Stimulated activated CD8-positive, alpha-beta memory T cell treated with anti-CD3 and anti-CD28 coated beads, Interleukin-12 subunit alpha, Interleukin-12 subunit beta, amount 100 ng/mL, for 1 hour (primary cell): ENCODE data around the gene RIT1.

Experiments
- DNase-seq: peaks from one replicate; pipeline ENCODE4 v3.0.0-alpha.2; 2020; ENCODE audit warnings: low read depth

The RIT1 gene

DNA sequence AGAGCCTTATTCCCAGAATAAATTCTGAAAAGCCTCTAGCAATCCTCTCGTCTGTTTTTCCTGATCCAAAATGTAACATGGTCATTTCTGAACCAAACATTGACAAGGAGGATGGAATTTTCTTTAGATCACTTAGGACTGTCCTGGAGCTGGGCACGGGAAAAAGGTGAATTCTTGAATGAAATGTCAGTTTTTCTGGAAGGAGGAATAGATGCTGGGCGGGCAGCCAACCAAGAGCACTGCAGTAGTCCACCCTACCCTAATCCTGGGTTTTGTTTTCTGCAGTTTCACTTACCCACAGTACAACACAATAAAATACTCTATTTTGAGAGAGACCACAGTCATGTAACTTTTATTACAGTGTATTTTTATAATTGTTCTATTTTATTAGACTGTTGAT, 20.9 kb downstream of the RIT1 start:
- no peak for DNase-seq

DNA sequence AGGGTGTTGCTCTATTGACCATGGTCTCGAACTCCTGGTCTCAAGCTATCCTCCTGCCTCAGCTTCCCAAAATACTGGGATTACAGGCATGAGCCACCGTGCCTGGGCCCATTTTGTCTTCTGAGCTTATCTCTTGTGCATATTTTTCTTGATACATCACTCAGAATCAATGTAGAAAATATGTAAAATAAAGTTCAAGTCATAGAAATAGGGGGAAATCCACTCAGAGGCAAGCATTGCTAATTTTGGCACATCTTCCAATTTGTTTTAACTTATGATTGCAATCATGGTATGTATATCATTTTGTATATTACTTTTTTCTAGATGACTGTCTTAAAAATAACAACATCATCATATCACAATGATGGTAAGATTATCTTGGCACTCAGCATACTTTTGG, 21.6 kb downstream of the RIT1 start:
- DNase-seq, result no peak

DNA sequence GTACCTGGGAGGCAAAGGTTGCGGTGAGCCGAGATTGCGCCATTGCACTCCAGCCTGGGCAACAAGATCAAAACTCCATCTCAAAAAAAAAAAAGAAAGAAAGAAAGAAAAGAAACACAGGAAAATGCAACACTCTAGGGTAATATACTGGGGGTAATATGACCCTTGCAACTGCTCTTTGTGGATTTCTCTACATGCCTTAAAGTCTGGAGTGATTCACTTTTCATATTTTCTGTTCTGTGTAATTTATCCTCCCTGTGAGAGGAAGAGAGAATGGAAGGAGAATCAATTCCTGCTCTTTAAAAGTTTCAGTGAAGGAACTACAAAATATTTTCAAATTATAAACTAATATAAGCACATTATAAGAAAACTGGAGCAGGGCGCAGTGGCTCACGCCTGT, 22.7 kb downstream of the RIT1 start:
- DNase-seq, result no peak

DNA sequence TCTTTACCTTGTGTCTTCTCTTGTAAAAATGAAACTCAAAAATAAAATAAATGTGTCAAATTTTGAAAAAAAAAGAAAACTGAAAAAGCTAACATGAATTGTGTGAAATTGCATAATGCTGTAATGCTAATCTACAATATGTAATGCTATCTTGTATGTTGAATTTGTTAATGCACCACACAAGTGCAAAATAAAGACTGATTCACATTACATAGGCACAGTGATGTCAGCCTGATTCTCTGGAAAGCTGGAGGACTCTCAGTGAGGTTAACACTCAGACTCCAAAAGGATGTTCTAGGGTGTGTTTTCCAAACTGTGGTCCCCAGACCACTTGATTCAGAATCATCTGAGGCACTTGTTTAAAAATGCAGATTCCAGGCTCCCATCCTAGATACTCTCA, 26.2 kb downstream of the RIT1 start:
- no peak for DNase-seq

DNA sequence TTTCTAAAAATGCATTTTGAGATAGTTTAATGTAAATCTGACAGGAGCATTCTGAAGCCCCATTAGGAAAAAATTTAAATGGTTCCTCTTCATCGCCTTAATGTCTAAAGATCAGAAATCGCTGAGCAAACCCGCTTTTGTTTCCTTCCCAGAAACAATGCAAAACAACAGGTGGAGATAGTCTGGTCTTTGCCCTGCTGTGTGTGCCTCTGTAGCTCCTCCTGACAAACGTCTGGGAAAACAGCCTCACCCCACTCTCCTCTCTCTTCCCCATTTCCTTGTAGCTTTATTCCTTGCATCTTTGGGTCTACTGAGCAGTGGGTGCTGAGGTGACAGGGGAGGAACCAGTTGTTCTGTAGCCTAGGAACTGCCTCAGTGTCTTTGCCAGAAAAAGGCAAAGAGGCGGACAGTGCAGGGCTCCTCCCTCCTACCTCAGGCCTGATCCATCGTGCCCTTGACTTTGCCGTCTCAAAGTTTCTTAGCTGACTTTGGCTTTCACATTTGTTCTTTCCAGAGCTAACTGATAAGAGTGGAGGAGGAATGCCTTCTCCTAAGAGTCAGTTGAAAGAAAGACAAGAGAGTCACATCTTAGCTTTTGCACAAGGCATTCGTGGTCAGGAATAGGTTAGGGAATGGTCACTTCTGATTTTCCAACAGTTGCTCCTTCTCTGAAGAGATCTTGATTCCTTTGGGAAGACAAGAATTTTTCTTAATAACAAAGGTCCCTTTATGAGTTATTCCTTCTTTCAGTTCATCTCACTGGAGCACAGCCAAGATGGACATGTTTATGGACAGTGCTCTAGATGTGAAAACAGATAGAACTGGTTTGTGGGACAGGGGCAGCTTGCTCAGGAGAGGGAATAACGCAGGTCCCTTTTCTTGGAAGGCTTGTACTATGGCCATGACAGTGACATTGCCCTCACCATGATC, 26.9 kb downstream of the RIT1 start:
- no peak for DNase-seq

- no peak for DNase-seq
Measured at GRCh38 chr1:155882766-155883165, 28.4 kb downstream of the RIT1 start.

DNA sequence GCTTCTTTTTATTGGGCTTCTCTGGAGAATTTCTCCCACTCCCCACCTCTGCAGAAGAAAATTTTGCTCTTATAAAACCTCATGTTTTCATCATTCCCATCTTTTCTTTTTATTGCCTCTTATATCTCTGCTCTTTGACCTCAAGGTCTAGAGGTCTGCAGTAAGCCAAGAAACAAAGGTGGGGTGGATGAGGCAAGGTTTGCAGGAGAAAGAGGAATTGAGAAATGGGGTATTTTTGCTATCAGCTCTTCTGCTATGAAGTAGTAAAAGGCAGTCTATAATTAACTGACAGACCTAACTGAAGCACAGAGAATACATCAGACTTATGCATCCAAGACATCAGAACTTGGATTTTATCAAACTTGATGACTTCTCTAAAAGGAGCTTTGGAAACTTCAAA, 28.9 kb downstream of the RIT1 start:
- DNase-seq, result no peak

DNA sequence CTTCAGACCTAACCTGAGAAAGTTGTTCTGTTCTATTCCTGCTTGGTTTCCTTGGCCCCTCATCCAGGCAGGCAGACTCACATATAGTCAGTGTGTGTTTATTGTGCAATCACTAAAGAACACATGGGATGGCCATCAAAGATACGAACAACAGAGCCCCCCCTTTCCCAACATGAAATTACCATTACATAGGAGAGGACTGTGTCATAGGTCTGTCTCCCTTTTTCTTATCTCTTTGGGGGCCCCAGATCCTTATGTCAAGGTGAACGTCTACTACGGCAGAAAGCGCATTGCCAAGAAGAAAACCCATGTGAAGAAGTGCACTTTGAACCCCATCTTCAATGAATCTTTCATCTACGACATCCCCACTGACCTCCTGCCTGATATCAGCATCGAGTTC, 30.2 kb downstream of the RIT1 start:
- DNase-seq, result no peak

DNA sequence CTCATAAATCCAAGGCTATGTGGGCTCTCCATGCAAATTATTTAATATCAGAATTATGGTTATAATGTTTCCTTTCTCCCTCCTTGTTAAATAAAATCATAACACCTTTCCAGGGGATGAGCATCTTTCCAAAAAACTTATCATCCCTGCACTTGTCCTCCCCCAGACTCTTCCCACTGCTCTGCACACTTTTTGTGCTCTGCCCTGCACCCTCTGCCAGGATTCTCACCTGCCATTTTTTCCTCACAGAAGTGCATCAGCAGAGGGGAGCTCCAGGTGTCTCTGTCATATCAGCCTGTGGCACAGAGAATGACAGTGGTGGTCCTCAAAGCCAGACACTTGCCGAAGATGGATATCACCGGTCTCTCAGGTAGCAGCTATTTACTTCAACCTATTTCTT, 30.9 kb downstream of the RIT1 start:
- DNase-seq, result no peak

GRCh38 chr1:155877945-155878344, 33.2 kb downstream of the RIT1 start:
- no peak for DNase-seq

- DNase-seq, result no peak
Measured at GRCh38 chr1:155873860-155874259, 37.3 kb downstream of the RIT1 start.

DNA sequence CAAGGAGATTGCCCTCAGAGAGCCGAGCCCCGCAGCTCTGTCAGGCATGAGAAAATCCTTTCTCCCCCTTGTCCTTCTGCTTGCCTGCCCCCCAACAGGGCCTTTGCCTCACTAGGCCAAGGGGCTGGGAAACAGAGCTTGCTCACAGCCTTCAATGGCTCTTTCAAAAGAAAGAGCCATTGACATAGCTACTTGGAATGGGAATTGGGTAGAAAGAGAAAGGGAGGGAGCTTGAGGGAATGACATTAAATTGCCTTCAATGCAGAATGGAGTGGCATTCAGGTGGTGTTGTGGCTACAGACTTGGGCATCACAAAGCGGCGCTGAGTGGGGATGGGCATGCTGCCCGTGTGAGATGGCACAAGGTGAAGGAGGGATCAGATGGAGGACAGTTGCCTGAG, 38.6 kb downstream of the RIT1 start:
- no peak for DNase-seq

DNA sequence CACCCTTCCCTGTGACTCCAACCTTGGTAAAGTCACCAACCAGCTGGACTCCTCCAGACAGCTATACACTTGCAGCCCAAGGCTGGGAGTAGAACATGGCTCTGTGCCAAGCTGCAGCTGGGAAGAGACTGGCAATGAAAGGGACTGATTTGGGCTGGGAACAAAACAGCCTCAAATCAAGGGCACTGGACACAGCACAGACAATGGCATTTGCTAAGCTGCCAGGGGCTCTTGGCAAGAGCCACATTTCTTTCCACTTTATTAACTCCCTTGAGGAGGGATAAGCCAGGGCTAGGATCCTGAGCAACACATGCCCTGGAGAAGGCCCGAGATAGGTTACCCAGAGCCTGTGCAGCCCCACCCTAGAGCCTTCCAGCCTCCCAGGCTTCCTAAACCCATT, 39.8 kb downstream of the RIT1 start:
- DNase-seq, result no peak

DNA sequence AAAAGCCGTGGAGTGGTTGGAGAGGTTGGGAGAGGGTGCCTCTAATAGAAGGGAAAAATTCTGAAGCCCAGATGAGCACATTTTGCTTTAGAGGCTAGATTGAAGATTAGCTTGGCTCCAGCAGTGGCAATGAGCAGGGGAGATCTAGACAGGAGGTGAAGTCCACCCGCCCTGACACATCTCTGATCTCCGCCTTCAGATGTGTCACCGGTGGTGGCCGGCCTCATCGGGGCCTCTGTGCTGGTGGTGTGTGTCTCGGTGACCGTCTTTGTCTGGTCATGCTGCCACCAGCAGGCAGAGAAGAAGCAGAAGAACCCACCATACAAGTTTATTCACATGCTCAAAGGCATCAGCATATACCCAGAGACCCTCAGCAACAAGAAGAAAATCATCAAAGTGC, 43.4 kb downstream of the RIT1 start:
- DNase-seq, result no peak

DNA sequence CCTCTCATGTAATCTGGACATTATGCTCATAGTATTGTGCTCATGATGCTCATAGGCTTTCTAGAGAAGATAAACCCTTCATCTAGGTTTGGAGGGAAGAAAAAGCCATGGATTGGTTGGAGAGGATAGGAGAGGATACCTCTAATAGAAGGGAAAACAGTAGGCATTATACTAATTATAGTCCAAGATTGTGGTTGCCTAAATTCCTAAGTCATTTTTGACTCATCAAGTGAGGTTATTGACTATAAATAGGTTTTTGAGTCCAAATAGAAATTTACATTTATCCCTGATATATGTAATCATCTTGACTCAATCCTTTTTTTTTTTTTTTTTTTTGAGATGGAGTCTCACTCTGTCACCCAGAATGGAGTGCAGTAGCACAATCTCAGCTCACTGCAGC, 46.8 kb downstream of the RIT1 start:
- no peak for DNase-seq

GRCh38 chr1:155861896-155862295, 49.3 kb downstream of the RIT1 start:
- DNase-seq, result no peak

DNA sequence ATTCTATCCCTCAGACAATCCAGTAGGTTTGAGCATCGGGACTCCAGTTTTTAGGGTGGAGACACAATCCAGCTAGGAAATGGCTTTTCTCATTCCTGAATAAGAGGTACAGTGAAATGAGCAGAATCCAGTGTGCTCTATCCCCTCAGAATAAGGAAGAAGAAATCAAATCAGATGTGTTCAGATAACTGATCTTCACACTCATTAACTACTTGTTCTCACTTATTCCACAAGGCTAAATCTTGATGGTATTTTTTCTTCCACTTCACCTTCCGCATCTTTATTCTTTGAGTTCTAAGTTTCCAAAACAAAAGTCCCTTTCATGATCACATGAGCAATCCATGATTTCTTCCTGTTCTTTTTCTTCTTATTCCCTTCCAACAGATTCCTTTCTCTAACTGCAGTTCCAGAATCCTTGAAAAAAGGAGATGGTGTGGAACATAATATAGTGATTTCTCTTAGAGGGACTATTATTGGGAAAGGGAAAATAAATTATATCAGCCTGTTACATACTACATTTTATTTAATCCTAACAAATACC, 50.1 kb downstream of the RIT1 start:
- no peak for DNase-seq

DNA sequence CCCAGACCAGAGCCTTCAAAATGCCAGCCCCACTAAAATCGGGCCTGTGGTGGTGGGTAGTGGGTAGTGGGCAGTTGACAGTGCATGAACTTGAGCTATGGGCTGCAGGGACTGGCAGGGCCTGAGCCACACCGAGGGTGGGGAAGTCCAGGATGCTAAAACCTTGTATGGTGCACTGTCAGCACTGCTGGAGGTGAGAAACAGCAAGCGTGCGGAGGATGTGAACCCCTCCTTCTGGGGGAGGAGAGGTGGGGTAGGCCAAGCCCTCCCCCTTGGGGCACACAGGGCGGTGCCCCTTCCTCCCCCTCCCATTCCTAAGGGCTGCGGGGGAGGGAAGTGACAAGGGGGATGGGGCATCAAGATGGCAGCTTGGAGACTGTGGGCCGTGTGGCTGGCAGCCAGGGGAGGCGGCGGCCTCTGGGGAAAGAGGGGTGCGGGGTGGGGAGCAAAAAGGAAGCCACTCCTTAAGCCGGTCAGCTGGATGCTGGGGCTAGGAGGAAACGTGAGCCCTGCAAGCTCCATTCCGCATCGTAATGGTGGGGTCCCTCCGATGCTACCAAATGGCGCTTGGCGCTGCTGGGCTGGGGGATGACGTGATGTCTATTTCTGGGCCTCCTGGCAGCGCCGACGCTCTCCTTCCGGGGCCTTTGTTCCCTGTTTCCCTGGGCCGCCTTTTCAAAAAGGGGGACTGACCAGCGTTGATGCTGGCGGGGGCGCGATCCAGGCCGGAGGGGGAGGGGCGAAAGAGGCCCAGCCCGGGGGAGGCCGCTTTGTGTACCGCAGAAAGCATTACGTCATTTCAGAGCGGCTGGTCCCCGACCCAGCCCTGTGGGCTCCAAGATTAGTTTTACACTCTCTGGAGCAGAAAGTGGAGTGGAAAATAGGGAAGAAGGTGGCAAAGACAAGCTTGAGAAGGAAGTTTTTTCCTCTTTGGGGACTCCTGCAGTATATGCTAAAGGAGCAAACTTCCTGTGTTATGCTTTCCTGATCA, 51.0 kb downstream of the RIT1 start:
- DNase-seq, result peak; percentile 12

DNA sequence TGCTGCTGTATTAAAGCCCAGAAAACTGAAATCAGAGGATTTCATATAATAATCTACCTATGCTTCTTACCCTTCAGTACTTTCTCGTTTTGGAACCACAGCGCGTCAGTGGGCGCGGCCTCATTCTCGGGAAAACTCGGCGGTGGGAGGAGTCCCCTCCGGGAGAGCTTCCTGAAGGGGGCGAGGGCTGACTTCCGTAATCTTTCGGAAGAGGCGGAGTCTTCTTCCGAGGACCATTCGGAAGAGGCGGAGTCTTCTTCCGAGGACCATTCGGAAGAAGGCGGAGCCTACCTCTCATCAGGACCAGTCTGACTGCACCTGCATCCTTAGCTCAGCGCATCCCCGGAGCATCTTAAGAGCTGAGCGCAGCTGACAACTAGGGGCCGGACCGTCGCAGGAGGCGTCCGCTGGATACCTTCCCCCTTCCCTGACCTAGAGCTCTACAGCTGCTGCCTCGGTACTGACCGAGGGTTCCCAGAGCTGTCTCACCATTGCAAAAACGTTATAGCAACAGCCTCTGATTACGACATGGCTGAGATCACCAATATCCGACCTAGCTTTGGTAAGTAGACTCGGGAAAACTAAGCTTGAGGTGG, 51.8 kb downstream of the RIT1 start, which contains the start of gene SYT11:
Gene SYT11, plus strand, starts transcription at position 334 of the 596 bp plus-strand sequence. Its CDS starts 195 bp downstream, at position 529.
- DNase-seq, result peak; percentile 85

DNA sequence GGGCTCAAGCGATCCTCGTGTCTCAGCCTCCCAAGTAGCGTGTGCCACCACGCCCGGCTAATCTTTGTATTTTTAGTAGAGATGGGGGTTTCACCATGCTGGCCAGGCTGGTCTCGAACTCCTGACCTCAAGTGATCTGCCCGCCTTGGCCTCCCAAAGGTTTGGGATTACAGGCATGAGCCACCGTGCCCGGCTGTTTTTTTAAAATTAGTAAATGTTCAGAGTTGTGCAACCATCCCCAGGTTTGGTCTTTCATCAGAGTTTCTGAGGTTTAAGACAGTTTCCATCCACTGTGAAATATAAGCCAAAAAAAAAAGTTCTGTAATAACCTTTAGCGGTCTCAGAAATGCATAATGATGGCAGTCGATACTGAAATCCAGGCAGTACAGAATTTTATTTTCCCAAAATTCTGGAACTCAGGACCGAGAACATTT, 52.3 kb downstream of the RIT1 start:
- DNase-seq, result no peak

DNA sequence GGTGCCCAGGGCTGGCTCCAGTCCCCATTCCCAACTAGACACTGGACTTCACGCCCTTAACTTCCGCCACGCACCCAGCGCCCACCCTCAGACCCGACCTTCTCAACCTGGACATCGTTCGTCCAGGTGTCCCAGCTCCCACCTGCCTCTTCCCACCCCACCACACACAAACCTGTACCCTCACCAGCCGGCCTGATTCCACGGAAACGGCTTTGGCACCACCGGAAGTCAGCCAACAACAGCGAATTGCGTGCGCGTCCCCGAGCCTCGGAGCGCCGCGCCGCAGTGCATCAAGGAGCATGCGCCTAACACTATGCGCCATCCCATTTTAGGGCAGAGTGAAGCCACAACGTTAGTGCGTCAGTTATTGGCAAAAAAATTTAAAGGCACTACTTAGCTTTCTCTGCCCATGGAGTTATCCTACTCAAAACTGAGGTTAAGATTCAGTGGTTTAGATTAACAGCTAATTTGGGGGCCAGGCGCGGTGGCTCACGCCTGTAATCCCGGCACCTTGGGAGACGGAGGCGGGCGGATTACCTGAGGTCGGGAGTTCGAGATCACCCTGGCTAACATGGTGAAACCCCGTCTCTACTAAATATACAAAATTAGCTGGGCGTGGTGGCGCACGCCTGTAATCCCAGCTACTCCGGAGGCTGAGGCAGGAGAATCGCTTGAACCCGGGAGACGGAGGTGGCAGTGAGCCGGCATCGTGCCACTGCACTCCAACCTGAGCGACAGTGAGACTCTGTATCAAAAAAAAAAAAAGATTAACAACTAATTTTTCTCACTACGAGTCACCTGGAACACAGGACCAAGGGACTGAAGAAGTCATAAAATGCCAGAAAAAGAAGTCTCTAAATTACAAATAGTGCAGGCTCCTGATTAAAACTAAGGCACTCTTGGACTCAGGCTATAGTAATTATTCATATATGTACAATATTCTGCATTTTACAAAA, 53.9 kb downstream of the RIT1 start, which contains the start of gene GON4L:
Gene GON4L, minus strand, starts transcription at position 240 of the 956 bp plus-strand sequence. CDS start 3,434 bp downstream, outside the sequence.
- DNase-seq, result peak; percentile 81
